Stimulated activated CD8-positive, alpha-beta memory T cell treated with anti-CD3 and anti-CD28 coated beads, Interleukin-4, amount 100 ng/mL, for 24 hours (primary cell): Measurements from ENCODE around the gene UBAC1.
"Not testable (repeated sequence)": the region's sequence is repeated elsewhere in the genome, so short reads cannot be mapped to it uniquely, and the experiment has no call there.

Experiments
- DNase-seq: peaks from one replicate; pipeline ENCODE4 v3.0.0-alpha.2; 2020; ENCODE audit warnings: low read depth

UBAC1 gene

DNA sequence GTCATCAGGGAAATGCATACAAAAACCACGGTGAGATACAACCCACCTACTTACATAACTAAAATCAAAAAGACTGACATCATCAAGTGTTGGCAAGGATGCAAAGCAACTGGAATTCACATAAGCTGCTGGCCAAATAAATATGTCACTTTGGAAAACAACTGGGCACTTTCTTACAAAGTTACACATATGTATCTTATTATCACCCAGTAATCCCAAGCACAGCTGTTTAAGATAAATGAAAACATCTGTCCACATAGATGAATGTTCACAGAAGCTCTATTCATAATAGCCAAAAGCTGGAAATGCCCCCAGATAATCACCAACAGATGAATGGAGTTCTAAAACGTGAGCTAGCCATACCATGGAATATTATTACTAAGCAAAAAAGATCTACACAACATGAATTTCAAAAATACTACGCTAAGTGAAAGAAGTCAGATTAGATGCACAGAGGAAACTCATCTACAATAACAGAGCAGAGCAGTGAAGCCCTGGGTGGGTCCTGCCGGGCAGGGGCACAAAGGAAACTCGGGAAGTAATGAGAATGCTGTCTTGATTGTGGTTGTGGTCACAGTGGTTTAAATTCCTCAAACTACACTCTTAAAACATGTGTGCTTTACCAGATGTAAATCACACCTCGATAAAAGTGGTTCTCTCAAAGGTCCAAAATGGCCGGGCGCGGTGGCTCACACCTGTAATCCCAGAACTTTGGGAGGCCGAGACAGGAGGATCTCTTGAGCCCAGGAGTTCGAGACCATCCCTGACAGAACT is 62.4 kb downstream of the UBAC1 start:
- no peak for DNase-seq

- DNase-seq = no peak
Observed at GRCh38 chr9:135896626-135897025, 64.5 kb downstream of the UBAC1 start.

GRCh38 chr9:135896205-135896604 is 65.0 kb downstream of the UBAC1 start:
- DNase-seq = no peak

- DNase-seq = no peak
Observed at GRCh38 chr9:135895202-135895848, 65.8 kb downstream of the UBAC1 start.

DNA sequence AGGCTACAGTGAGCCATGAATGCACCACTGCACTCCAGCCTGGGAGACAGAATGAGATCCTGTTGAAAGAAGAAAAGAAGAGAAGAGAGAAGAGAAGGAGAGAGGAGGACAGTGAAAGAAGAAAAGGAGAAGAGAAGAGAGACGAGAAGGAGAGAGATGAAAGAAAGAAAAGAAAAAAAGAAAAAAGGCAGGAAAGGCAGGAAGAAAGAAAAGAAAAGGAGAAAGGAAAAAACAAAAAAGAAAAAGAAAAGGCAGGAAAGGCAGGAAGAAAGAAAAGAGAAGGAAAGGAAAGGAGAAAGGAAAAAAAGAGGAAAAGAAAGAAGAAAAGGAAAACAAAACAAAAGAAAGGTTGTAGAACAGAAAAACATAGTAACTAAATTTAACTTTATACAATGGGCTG is 68.1 kb downstream of the UBAC1 start:
- no peak for DNase-seq

DNA sequence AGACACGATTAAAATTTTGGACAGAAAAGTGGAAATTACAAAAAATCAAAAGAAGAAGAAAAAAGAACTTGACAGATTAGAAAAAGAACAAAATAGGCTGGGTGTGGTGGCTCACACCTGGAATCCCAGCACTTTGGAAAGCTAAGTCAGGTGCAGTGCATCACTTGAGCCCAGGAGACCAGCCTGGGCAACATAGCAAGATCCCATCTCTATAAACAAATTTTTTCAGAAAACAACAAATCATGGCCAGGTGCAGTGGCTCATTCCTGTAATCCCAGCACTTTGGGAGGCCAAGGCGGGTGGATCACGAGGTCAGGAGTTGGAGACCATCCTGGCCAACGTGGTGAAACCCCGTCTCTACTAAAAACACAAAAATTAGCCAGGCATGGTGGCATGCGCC is 68.8 kb downstream of the UBAC1 start:
- DNase-seq = not testable (repeated sequence)

GRCh38 chr9:135891027-135891631 is 70.0 kb downstream of the UBAC1 start:
- DNase-seq = no peak

GRCh38 chr9:135890190-135891026 is 70.8 kb downstream of the UBAC1 start:
- no peak for DNase-seq

- DNase-seq = no peak
Observed at GRCh38 chr9:135889564-135890189, 71.5 kb downstream of the UBAC1 start.

- no peak for DNase-seq
Observed at GRCh38 chr9:135888766-135889394, 72.3 kb downstream of the UBAC1 start.

DNA sequence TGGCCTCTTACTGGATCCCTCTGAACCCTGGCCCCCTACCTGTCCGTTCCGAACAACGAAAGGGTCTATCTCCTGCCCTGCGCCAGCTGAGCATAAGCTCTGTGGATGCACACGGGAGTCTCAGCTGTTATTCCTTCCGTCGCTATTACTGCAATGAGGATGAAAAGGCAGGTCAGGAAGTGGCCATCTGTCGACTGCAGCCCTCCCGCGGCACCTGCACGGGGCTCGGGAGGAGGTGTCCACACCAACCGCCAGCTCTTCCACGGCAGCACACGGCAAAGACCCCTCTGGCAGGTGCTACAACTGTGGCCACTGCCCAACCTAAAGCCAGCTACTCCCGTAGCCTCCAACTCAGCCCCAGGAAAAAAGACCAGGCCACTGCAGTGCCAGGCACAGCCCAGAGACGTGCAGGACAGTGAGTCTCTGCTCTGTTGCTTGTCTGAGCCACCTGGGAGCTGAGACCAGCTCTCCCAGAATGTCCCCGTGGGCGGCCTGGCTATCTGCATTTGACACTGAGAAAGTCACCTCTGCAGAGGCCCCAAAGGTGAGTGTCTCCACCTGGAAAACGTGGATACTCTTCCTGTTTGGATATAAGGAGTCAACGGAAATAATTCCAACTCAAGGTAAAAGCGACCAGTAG is 72.9 kb downstream of the UBAC1 start:
- no peak for DNase-seq

DNA sequence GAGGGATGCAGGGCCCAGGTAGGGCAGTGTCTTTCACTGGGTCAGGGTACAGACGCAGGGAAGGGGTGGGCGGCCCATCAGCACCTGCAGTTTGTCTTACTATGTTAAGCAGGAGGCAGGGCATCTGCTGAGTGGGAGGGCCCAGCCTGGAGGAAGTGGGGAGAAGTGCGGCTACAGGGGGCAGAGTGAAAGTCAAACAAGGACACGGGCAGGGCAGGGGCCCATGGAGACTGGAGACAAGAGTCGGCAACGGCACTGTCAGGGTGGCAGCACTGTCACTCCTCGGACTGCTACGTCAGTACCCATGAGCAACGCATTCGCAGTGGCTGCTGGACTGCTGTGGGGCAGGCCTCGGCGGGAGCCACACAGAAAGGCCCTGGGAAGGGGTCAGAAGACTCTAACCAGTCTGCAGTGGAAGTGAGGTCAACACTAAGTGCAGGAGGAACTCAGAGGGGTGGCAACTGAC is 73.6 kb downstream of the UBAC1 start:
- DNase-seq = peak; percentile 41

GRCh38 chr9:135887021-135887507 is 74.1 kb downstream of the UBAC1 start:
- no peak for DNase-seq

DNA sequence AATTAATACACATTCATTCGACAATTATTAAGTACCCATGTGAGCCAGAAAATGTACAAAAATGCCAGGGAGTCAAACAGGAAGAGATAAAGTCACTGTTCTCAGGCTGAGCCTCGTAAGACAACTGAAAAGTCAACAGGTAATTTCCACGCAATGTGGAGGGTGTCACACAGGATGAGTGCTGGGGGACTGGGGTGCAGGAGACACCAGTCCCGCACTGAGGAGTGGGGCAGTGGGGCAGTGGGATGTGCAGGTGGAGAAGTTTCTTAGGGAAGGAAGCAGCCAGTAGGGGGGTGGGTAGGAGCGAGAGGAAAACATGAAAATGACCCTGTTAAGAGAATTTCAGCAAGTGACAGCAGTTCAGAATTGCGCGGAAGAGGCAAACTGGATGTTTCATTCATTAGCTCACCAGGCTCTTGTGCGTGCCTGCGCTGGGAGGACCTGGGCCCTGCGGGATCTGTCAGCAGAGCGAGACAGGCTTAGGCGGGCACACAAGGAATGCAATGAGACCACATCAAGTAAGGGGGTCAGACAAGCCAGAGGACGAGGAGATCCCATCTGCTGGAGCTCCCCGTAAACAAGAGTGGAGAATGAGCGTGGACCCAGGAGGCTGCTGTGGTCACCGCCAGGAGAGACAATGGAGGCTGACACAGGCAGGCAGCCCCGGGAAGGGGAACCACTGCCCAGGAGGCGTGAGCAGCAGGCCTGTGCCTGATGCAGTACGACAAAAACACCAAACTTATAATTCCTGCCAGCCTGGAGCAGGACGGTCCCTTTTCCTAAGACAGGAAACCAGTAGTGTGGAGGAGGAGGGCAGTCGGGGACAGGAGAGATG is 74.8 kb downstream of the UBAC1 start:
- no peak for DNase-seq

GRCh38 chr9:135885100-135885853 is 75.9 kb downstream of the UBAC1 start:
- no peak for DNase-seq

- DNase-seq = no peak
Observed at GRCh38 chr9:135884328-135885035, 76.7 kb downstream of the UBAC1 start.

GRCh38 chr9:135883410-135884089 is 77.6 kb downstream of the UBAC1 start:
- no peak for DNase-seq
